SK-N-MC (cell line): ENCODE measurements around the gene OR10C1.

Experiments used
- EZH2 ChIP-seq: fragments of 200-600 bp; sonication (generic); IDR thresholded peaks from one replicate; pipeline ENCODE4 v1.6.1; 2017; ENCODE audit warnings: antibody characterized with exemption
- FOXP2 ChIP-seq: optimal IDR thresholded peaks from 2 replicates; pipeline ENCODE3; 2011; ENCODE audit warnings: mild to moderate bottlenecking, moderate library complexity; ENCODE audit not compliant: insufficient read depth; ENCODE audit errors: extremely low read length, control extremely low read depth
- POLR2AphosphoS5 ChIP-seq: IDR thresholded peaks from 2 replicates; pipeline ENCODE4 v1.6.1; 2012; ENCODE audit warnings: mild to moderate bottlenecking, low read depth, low read length, borderline replicate concordance

GRCh38 chr6:29395331-29395730, 43.8 kb upstream of the OR10C1 start, which contains the start of gene OR12D2:
- no peak for TF ChIP-seq POLR2AphosphoS5
- no peak for TF ChIP-seq EZH2
- no peak for TF ChIP-seq FOXP2
